ENCODE measurements around the gene IL32.

IL32 gene

GRCh38 chr16:3085868-3086595 lies 20.6 kb downstream of the IL32 start:
- TF ChIP-seq USF1 (IDR thresholded peaks at IDR 0.05), result no peak
- no peak for TF ChIP-seq CEBPB (IDR thresholded peaks at IDR 0.05)
- TF ChIP-seq CREB1 (IDR thresholded peaks at IDR 0.05; ENCODE audit: low read depth), result no peak
- no peak for TF ChIP-seq RAD21 (IDR thresholded peaks at IDR 0.05; ENCODE audit: low read depth)

- no peak for TF ChIP-seq EP300 (IDR thresholded peaks at IDR 0.05; ENCODE audit: borderline replicate concordance)
- TF ChIP-seq TCF12 (IDR thresholded peaks at IDR 0.05; ENCODE audit: low read depth), result no peak
- TF ChIP-seq RAD21 (IDR thresholded peaks at IDR 0.05; ENCODE audit: low read depth), result no peak
- no peak for TF ChIP-seq USF1 (IDR thresholded peaks at IDR 0.05)
- TF ChIP-seq NFIC (IDR thresholded peaks at IDR 0.05), result no peak
- TF ChIP-seq MAX (IDR thresholded peaks at IDR 0.05), result no peak
- no peak for TF ChIP-seq FOXM1 (IDR thresholded peaks at IDR 0.05; ENCODE audit: borderline replicate concordance, low read depth)
- TF ChIP-seq TAF1 (IDR thresholded peaks at IDR 0.05; ENCODE audit: low read depth), result no peak
- TF ChIP-seq CREB1 (IDR thresholded peaks at IDR 0.05; ENCODE audit: low read depth), result no peak
- no peak for TF ChIP-seq EGR1 (IDR thresholded peaks at IDR 0.05)
- TF ChIP-seq REST (IDR thresholded peaks at IDR 0.05; ENCODE audit: low read depth), result no peak
- TF ChIP-seq TEAD4 (IDR thresholded peaks at IDR 0.05), result no peak
- TF ChIP-seq ZBTB7A (IDR thresholded peaks at IDR 0.05; ENCODE audit: low read depth), result no peak
- TF ChIP-seq CEBPB (IDR thresholded peaks at IDR 0.05), result no peak
- TF ChIP-seq YY1 (IDR thresholded peaks at IDR 0.05; ENCODE audit: low read depth), result no peak
These were observed 21.3 kb downstream of the IL32 start for GRCh38 chr16:3086596-3087242.

GRCh38 chr16:3087243-3088235 lies 22.1 kb downstream of the IL32 start:
- TF ChIP-seq MAX (IDR thresholded peaks at IDR 0.05) (no peak), FOXM1 (IDR thresholded peaks at IDR 0.05; ENCODE audit: borderline replicate concordance, low read depth) (no peak), NFIC (IDR thresholded peaks at IDR 0.05) (no peak), CREB1 (IDR thresholded peaks at IDR 0.05; ENCODE audit: low read depth) (no peak), TAF1 (IDR thresholded peaks at IDR 0.05; ENCODE audit: low read depth) (no peak), REST (IDR thresholded peaks at IDR 0.05; ENCODE audit: low read depth) (peak; percentile 53; the same call in 1 of the 2 replicates), RAD21 (IDR thresholded peaks at IDR 0.05; ENCODE audit: low read depth) (peak; percentile 27; the same call in 1 of the 2 replicates), TEAD4 (IDR thresholded peaks at IDR 0.05) (no peak), EP300 (IDR thresholded peaks at IDR 0.05; ENCODE audit: borderline replicate concordance) (no peak), EGR1 (IDR thresholded peaks at IDR 0.05) (no peak), ZBTB7A (IDR thresholded peaks at IDR 0.05; ENCODE audit: low read depth) (no peak), USF1 (IDR thresholded peaks at IDR 0.05) (no peak)

- TF ChIP-seq RAD21 (IDR thresholded peaks at IDR 0.05; ENCODE audit: low read depth), result no peak
- no peak for TF ChIP-seq CREB1 (IDR thresholded peaks at IDR 0.05; ENCODE audit: low read depth)
- no peak for TF ChIP-seq EP300 (IDR thresholded peaks at IDR 0.05; ENCODE audit: borderline replicate concordance)
- no peak for TF ChIP-seq YY1 (IDR thresholded peaks at IDR 0.05; ENCODE audit: low read depth)
- TF ChIP-seq USF1 (IDR thresholded peaks at IDR 0.05), result no peak
These were observed 23.0 kb downstream of the IL32 start for GRCh38 chr16:3088450-3088849.

All from Ishikawa (cell line).